GM18519 (cell line): Measurements from ENCODE around the gene CAB39.

Experiments
- ATAC-seq: cut with Tn5 transposase; IDR thresholded peaks from one replicate; pipeline ENCODE4 v1.9.1; 2021; ENCODE audit warnings: mild to moderate bottlenecking, moderate library complexity; ENCODE audit not compliant: unreplicated experiment, low FRiP score

Gene CAB39

GRCh38 chr2:230849633-230850357 is 137.2 kb downstream of the CAB39 start:
- ATAC-seq = no peak

- no peak for ATAC-seq
Observed at GRCh38 chr2:230850358-230850658, 137.7 kb downstream of the CAB39 start.

GRCh38 chr2:230852113-230852512 is 139.5 kb downstream of the CAB39 start:
- ATAC-seq = no peak

GRCh38 chr2:230861552-230862255 is 149.1 kb downstream of the CAB39 start:
- no peak for ATAC-seq

GRCh38 chr2:230862292-230862691 is 149.7 kb downstream of the CAB39 start:
- ATAC-seq = no peak

GRCh38 chr2:230863031-230863430 is 150.4 kb downstream of the CAB39 start:
- no peak for ATAC-seq

- ATAC-seq = no peak
Observed at GRCh38 chr2:230863442-230864121, 150.9 kb downstream of the CAB39 start.

GRCh38 chr2:230864122-230864604 is 151.5 kb downstream of the CAB39 start:
- no peak for ATAC-seq

- ATAC-seq = peak; percentile 47
Observed at GRCh38 chr2:230864605-230865306, 152.1 kb downstream of the CAB39 start, which contains the start of gene ITM2C. Gene ITM2C, plus strand, starts transcription at chr2:230864942. Its CDS starts 84 bp downstream, at chr2:230865026.

- no peak for ATAC-seq
Observed at GRCh38 chr2:230865307-230865765, 152.7 kb downstream of the CAB39 start.

GRCh38 chr2:230865766-230866755 is 153.4 kb downstream of the CAB39 start:
- no peak for ATAC-seq

- no peak for ATAC-seq
Observed at GRCh38 chr2:230866756-230867523, 154.3 kb downstream of the CAB39 start.

- ATAC-seq = no peak
Observed at GRCh38 chr2:230868161-230868946, 155.7 kb downstream of the CAB39 start.

GRCh38 chr2:230868947-230869913 is 156.6 kb downstream of the CAB39 start:
- ATAC-seq = no peak

- ATAC-seq = no peak
Observed at GRCh38 chr2:230869914-230870543, 157.4 kb downstream of the CAB39 start.
